ENCODE data around the gene MSI2. TPM values are rescaled to one million over a fixed set of nuclear protein-coding genes. Genes with fewer than 3 reads are reported as not detected.

MSI2 gene
- total and polyA plus RNA-seq, 7 experiments from 2014 or later = 3.3 to 169 (median 125) TPM

- no peaks in the 10 kb centered on the region for H3K9me3 ChIP-seq (ENCODE audit: control insufficient read depth in 2 of 3, low read length in 3 of 3)
- H3K4me3 Mint-ChIP-seq = no peak overlapping the region
- no peak overlapping the region for H3K27ac ChIP-seq (ENCODE audit: low read depth, low read length)
- no peak for ATAC-seq
- H3K4me1 Mint-ChIP-seq = peaks cover 19 to 30% (median 21%) of the 10 kb centered on the region in 7 donors
- ChIA-PET POLR2A (no interaction called here), CTCF (no interaction called here)
- no peak for DNase-seq
- peaks cover 0 to 1% of the 10 kb centered on the region in 2 donors for H3K4me1 ChIP-seq (ENCODE audit: control insufficient read depth in 2 of 2, insufficient read depth in 2 of 2, low read length in 2 of 2)
- intact Hi-C loops (cut with micrococcal nuclease) = no loop called here
- no peak overlapping the region for H3K27ac Mint-ChIP-seq
- no peaks in the 10 kb centered on the region for H3K27me3 Mint-ChIP-seq
- peaks cover 0 to 2% (median 0%) of the 10 kb centered on the region in 11 donors for H3K9me3 Mint-ChIP-seq
- no peak overlapping the region for H3K4me3 ChIP-seq (ENCODE audit: low read length)
- H3K27me3 ChIP-seq (ENCODE audit: control insufficient read depth in 2 of 2, insufficient read depth in 2 of 2, low read length in 2 of 2) = no peaks in the 10 kb centered on the region
- peaks cover 0 to 13% (median 5%) of the 10 kb centered on the region in 5 donors for H3K36me3 Mint-ChIP-seq
- H3K36me3 ChIP-seq (ENCODE audit: control insufficient read depth in 2 of 3, insufficient read depth in 3 of 3, low read length in 3 of 3) = no peaks in the 10 kb centered on the region
Measured at GRCh38 chr17:57467801-57468200, 211.5 kb downstream of the MSI2 start.

- Mint-ChIP-seq H3K27me3 (no peaks in the 10 kb centered on the region), H3K9me3 (peaks cover 0 to 2% (median 0%) of the 10 kb centered on the region in 11 donors), H3K27ac (peak overlapping the region in 1 of 9 donors; percentile 87), H3K36me3 (peaks cover 0 to 13% (median 5%) of the 10 kb centered on the region in 5 donors), H3K4me1 (peaks cover 16 to 26% (median 17%) of the 10 kb centered on the region in 7 donors), H3K4me3 (no peak overlapping the region)
- no peak overlapping the region for H3K27ac ChIP-seq (ENCODE audit: low read depth, low read length)
- no peaks in the 10 kb centered on the region for H3K4me1 ChIP-seq (ENCODE audit: control insufficient read depth in 2 of 2, insufficient read depth in 2 of 2, low read length in 2 of 2)
- intact Hi-C loops (cut with micrococcal nuclease) = no loop called here
- no peak overlapping the region for H3K4me3 ChIP-seq (ENCODE audit: low read length)
- DNase-seq (no peak), ATAC-seq (no peak)
- ChIA-PET POLR2A (interaction anchor here (0.6 kb wide), 1 partner anchor 14 kb away, joined by 3 read pairs; no protein-coding TSS in a partner anchor), CTCF (no interaction called here)
- no peaks in the 10 kb centered on the region for H3K9me3 ChIP-seq (ENCODE audit: control insufficient read depth in 2 of 3, low read length in 3 of 3)
- H3K27me3 ChIP-seq (ENCODE audit: control insufficient read depth in 2 of 2, insufficient read depth in 2 of 2, low read length in 2 of 2) = no peaks in the 10 kb centered on the region
- no peaks in the 10 kb centered on the region for H3K36me3 ChIP-seq (ENCODE audit: control insufficient read depth in 2 of 3, insufficient read depth in 3 of 3, low read length in 3 of 3)
Measured at GRCh38 chr17:57468932-57469775, 212.8 kb downstream of the MSI2 start.

- Histone ChIP-seq H3K9me3 (ENCODE audit: control insufficient read depth in 2 of 3, low read length in 3 of 3) (no peaks in the 10 kb centered on the region), H3K27me3 (ENCODE audit: control insufficient read depth in 2 of 2, insufficient read depth in 2 of 2, low read length in 2 of 2) (no peaks in the 10 kb centered on the region), H3K4me1 (ENCODE audit: control insufficient read depth in 2 of 2, insufficient read depth in 2 of 2, low read length in 2 of 2) (no peaks in the 10 kb centered on the region), H3K36me3 (ENCODE audit: control insufficient read depth in 2 of 3, insufficient read depth in 3 of 3, low read length in 3 of 3) (no peaks in the 10 kb centered on the region), H3K27ac (ENCODE audit: low read depth, low read length) (no peak overlapping the region), H3K4me3 (ENCODE audit: low read length) (no peak overlapping the region)
- H3K4me3 Mint-ChIP-seq = no peak overlapping the region
- POLR2A ChIA-PET = interaction anchor here (0.8 to 1.1 kb wide), 2 partner anchors 27 to 46 kb away, joined by 3 read pairs; no protein-coding TSS in a partner anchor
- H3K9me3 Mint-ChIP-seq = peaks cover 0 to 2% (median 0%) of the 10 kb centered on the region in 11 donors
- ATAC-seq (no peak), DNase-seq (no peak)
- intact Hi-C loops (cut with micrococcal nuclease) = no loop called here
- H3K36me3 Mint-ChIP-seq = peaks cover 4 to 12% (median 8%) of the 10 kb centered on the region in 5 donors
- H3K4me1 Mint-ChIP-seq = peaks cover 9 to 34% (median 27%) of the 10 kb centered on the region in 7 donors
- no peaks in the 10 kb centered on the region for H3K27me3 Mint-ChIP-seq
- no peak overlapping the region for H3K27ac Mint-ChIP-seq
- CTCF ChIA-PET = no interaction called here
Measured at GRCh38 chr17:57470906-57471305, 214.6 kb downstream of the MSI2 start.

- POLR2A ChIA-PET = interaction anchor here (1.1 kb wide), 1 partner anchor 26 kb away, joined by 3 read pairs; no protein-coding TSS in a partner anchor
Measured at GRCh38 chr17:57471868-57472368, 215.6 kb downstream of the MSI2 start.

DNA sequence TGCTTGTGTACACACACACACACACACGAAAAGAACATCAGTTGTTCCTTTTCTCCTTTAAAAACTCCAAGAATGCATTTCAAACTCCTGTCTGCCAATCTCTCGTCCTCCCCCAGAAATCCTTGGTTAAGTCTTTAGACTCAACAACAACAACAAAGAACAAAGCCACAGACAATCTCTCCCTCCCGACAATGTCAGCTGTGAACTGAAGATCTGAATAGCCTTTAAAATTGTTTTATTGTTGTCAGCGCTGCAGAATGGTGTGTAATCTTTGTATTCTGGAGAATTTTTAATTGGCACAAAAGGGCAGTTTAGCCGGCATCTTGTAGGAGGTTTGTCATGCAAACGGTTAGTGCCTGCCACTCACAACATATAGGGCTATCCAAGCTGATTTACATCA, 219.5 kb downstream of the MSI2 start:
- POLR2A ChIA-PET = no interaction called here
- Mint-ChIP-seq H3K36me3 (peaks cover 1 to 20% (median 7%) of the 10 kb centered on the region in 5 donors), H3K9me3 (peaks cover 0 to 1% (median 0%) of the 10 kb centered on the region in 11 donors), H3K4me3 (no peak overlapping the region), H3K4me1 (peaks cover 13 to 47% (median 40%) of the 10 kb centered on the region in 7 donors), H3K27ac (peak overlapping the region in 4 of 9 donors; percentile 3 to 60 (median 13)), H3K27me3 (no peaks in the 10 kb centered on the region)
- Histone ChIP-seq H3K36me3 (ENCODE audit: control insufficient read depth in 2 of 3, insufficient read depth in 3 of 3, low read length in 3 of 3) (no peaks in the 10 kb centered on the region), H3K9me3 (ENCODE audit: control insufficient read depth in 2 of 3, low read length in 3 of 3) (no peaks in the 10 kb centered on the region), H3K27me3 (ENCODE audit: control insufficient read depth in 2 of 2, insufficient read depth in 2 of 2, low read length in 2 of 2) (no peaks in the 10 kb centered on the region), H3K4me1 (ENCODE audit: control insufficient read depth in 2 of 2, insufficient read depth in 2 of 2, low read length in 2 of 2) (no peaks in the 10 kb centered on the region), H3K27ac (ENCODE audit: low read depth, low read length) (no peak overlapping the region), H3K4me3 (ENCODE audit: low read length) (no peak overlapping the region)
- no peak for ATAC-seq
- no peak for DNase-seq
- intact Hi-C loops (cut with micrococcal nuclease) = no loop called here
- CTCF ChIA-PET = no interaction called here

More at GRCh38 chr17:57471868-57472368, 215.6 kb downstream of the MSI2 start:
- ATAC-seq = no peak
- H3K4me3 Mint-ChIP-seq = no peak overlapping the region
- H3K9me3 ChIP-seq (ENCODE audit: control insufficient read depth in 2 of 3, low read length in 3 of 3) = no peaks in the 10 kb centered on the region
- intact Hi-C loops (cut with micrococcal nuclease) = no loop called here
- H3K27me3 ChIP-seq (ENCODE audit: control insufficient read depth in 2 of 2, insufficient read depth in 2 of 2, low read length in 2 of 2) = no peaks in the 10 kb centered on the region
- peaks cover 4 to 14% (median 8%) of the 10 kb centered on the region in 5 donors for H3K36me3 Mint-ChIP-seq
- H3K9me3 Mint-ChIP-seq = peaks cover 0 to 2% (median 0%) of the 10 kb centered on the region in 11 donors
- H3K27ac Mint-ChIP-seq = no peak overlapping the region
- no peak overlapping the region for H3K4me3 ChIP-seq (ENCODE audit: low read length)
- H3K4me1 ChIP-seq (ENCODE audit: control insufficient read depth in 2 of 2, insufficient read depth in 2 of 2, low read length in 2 of 2) = no peaks in the 10 kb centered on the region
- CTCF ChIA-PET = no interaction called here
- no peak for DNase-seq
- no peaks in the 10 kb centered on the region for H3K36me3 ChIP-seq (ENCODE audit: control insufficient read depth in 2 of 3, insufficient read depth in 3 of 3, low read length in 3 of 3)
- no peaks in the 10 kb centered on the region for H3K27me3 Mint-ChIP-seq
- H3K4me1 Mint-ChIP-seq = peaks cover 11 to 35% (median 29%) of the 10 kb centered on the region in 7 donors
- no peak overlapping the region for H3K27ac ChIP-seq (ENCODE audit: low read depth, low read length)

DNA sequence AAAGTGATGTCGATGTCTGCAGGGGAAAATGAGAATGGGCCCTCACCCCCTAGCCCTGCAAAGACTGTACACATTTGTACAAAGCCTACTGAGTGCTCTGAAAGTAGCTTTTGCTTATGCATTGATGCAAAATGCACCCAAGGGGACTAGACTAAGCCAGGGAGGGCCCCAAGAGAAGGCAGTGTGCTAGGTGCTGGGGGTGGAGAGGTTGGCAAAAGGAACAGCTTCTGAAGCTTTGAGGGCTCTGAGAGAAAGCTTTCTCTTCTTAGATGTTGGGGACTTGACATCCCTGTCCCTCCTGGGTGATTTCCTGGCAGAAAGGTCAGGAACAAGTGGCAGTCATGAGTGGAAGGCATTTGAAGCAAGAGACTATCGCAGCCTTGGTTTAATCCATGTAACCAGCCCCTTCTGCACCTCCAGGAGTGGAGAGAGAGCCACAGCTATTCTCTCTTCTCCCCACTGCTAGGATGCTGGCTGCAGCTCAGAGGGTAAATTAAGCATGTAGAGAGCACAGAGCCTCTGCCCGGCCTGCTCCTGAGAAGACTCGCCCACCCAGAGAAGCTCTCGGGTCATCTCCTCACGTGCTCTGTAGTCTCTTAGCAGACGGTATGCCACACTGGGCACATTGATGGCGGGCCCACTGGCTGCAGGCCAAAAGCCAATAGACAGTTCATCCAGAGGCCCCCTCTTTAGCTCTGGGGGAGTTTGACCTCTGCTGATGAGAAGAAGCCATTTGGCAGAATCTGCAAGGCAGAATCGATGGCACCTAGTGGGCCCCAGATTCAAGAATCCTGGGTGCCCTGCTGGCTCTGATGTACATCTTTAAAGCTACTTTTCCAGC, 221.4 kb downstream of the MSI2 start:
- H3K27ac ChIP-seq (ENCODE audit: low read depth, low read length) = no peak overlapping the region
- Mint-ChIP-seq H3K27me3 (no peaks in the 10 kb centered on the region), H3K4me3 (no peak overlapping the region), H3K27ac (no peak overlapping the region), H3K9me3 (peaks cover 0 to 1% (median 0%) of the 10 kb centered on the region in 11 donors), H3K36me3 (peaks cover 4 to 23% (median 8%) of the 10 kb centered on the region in 5 donors), H3K4me1 (peaks cover 22 to 67% (median 59%) of the 10 kb centered on the region in 7 donors)
- intact Hi-C loops (cut with micrococcal nuclease) = no loop called here
- CTCF ChIA-PET = no interaction called here
- no peaks in the 10 kb centered on the region for H3K27me3 ChIP-seq (ENCODE audit: control insufficient read depth in 2 of 2, insufficient read depth in 2 of 2, low read length in 2 of 2)
- no peak for ATAC-seq
- H3K4me1 ChIP-seq (ENCODE audit: control insufficient read depth in 2 of 2, insufficient read depth in 2 of 2, low read length in 2 of 2) = no peaks in the 10 kb centered on the region
- no peak for DNase-seq
- H3K9me3 ChIP-seq (ENCODE audit: control insufficient read depth in 2 of 3, low read length in 3 of 3) = no peaks in the 10 kb centered on the region
- H3K36me3 ChIP-seq (ENCODE audit: control insufficient read depth in 2 of 3, insufficient read depth in 3 of 3, low read length in 3 of 3) = no peaks in the 10 kb centered on the region
- H3K4me3 ChIP-seq (ENCODE audit: low read length) = no peak overlapping the region
- POLR2A ChIA-PET = interaction anchor here (0.8 kb wide), 1 partner anchor 12 kb away, joined by 3 read pairs; no protein-coding TSS in a partner anchor

Measured in naive thymus-derived CD4-positive, alpha-beta T cell (primary cell).